GM12891 (cell line): ENCODE measurements around the gene ZDHHC18.

Experiments
- DNase-seq: peaks from one replicate; pipeline ENCODE4 v3.0.0; 2011; ENCODE audit warnings: low spot score; ENCODE audit not compliant: insufficient read length
- FAIRE-seq: peaks from 2 replicates; lab custom pipeline; 2011; peaks lifted over from hg19 to GRCh38; lab: Jason Lieb, UNC
- PAX5 ChIP-seq: IDR thresholded peaks from 2 replicates; pipeline ENCODE4 v1.6.1; 2011; ENCODE audit warnings: low read length, moderate library complexity, mild to moderate bottlenecking; ENCODE audit not compliant: insufficient read depth, severe bottlenecking
- POLR2A ChIP-seq: IDR thresholded peaks from 2 replicates; pipeline ENCODE4 v1.6.1; 2011; ENCODE audit warnings: low read depth, low read length, control low read depth
- POLR2AphosphoS5 ChIP-seq: IDR thresholded peaks from 2 replicates; pipeline ENCODE4 v1.6.1; 2011; ENCODE audit warnings: low read depth, low read length, control low read depth
- POU2F2 ChIP-seq: IDR thresholded peaks from 2 replicates; pipeline ENCODE4 v1.6.1; 2011; ENCODE audit warnings: low read depth, mild to moderate bottlenecking, control low read depth, low read length, moderate library complexity
- SPI1 ChIP-seq: IDR thresholded peaks from 2 replicates; pipeline ENCODE4 v1.6.1; 2011; ENCODE audit warnings: low read depth, low read length, control low read depth
- TAF1 ChIP-seq: IDR thresholded peaks from 2 replicates; pipeline ENCODE4 v1.6.1; 2011; ENCODE audit warnings: low read depth, low read length, control low read depth

ZDHHC18 gene

GRCh38 chr1:26814893-26815292 lies 11.6 kb upstream of the ZDHHC18 start:
- DNase-seq = no peak
- no peak for TF ChIP-seq POLR2AphosphoS5
- TF ChIP-seq PAX5 = no peak
- no peak for TF ChIP-seq POLR2A
- TF ChIP-seq SPI1 = no peak
- TF ChIP-seq POU2F2 = no peak
- TF ChIP-seq TAF1 = no peak
- no peak for FAIRE-seq

- TF ChIP-seq PAX5 (no peak), POLR2A (no peak), SPI1 (peak; percentile 90), TAF1 (no peak), POU2F2 (no peak)
- FAIRE-seq = peak; percentile 90
- DNase-seq = peak; percentile 62
Measured at GRCh38 chr1:26820784-26821269, 5.7 kb upstream of the ZDHHC18 start.

- TF ChIP-seq SPI1 = no peak
- TF ChIP-seq POU2F2 = no peak
- no peak for TF ChIP-seq POLR2A
- no peak for TF ChIP-seq PAX5
- TF ChIP-seq TAF1 = no peak
- no peak for TF ChIP-seq POLR2AphosphoS5
- FAIRE-seq (no peak), DNase-seq (no peak)
Measured at GRCh38 chr1:26822737-26823395, 3.6 kb upstream of the ZDHHC18 start.

GRCh38 chr1:26824731-26825130 lies 1.8 kb upstream of the ZDHHC18 start:
- FAIRE-seq (no peak), DNase-seq (no peak)
- TF ChIP-seq PAX5 (no peak), SPI1 (no peak), POU2F2 (no peak), TAF1 (no peak), POLR2AphosphoS5 (no peak), POLR2A (no peak)

GRCh38 chr1:26827106-26827604 lies 667 bp downstream of the ZDHHC18 start:
- DNase-seq = no peak
- TF ChIP-seq SPI1 (no peak), POLR2A (no peak), TAF1 (no peak), PAX5 (no peak), POLR2AphosphoS5 (no peak), POU2F2 (no peak)
- FAIRE-seq = no peak

- TF ChIP-seq POLR2AphosphoS5 = no peak
- no peak for TF ChIP-seq POU2F2
- no peak for TF ChIP-seq PAX5
- TF ChIP-seq TAF1 = no peak
- no peak for TF ChIP-seq POLR2A
- no peak for TF ChIP-seq SPI1
- no peak for DNase-seq
- no peak for FAIRE-seq
Measured at GRCh38 chr1:26827663-26828062, 1.2 kb downstream of the ZDHHC18 start.

- DNase-seq (no peak), FAIRE-seq (peak; percentile 93)
- TF ChIP-seq SPI1 (peak; percentile 28; the same call in 1 of the 2 replicates), PAX5 (no peak)
Measured at GRCh38 chr1:26828411-26828991, 2.0 kb downstream of the ZDHHC18 start.

GRCh38 chr1:26829184-26829911 lies 2.9 kb downstream of the ZDHHC18 start:
- DNase-seq = no peak
- no peak for FAIRE-seq
- TF ChIP-seq SPI1 = no peak
- no peak for TF ChIP-seq TAF1
- TF ChIP-seq POLR2A = no peak
- TF ChIP-seq POU2F2 = no peak
- TF ChIP-seq PAX5 = no peak

- TF ChIP-seq POLR2AphosphoS5 (no peak), SPI1 (no peak), PAX5 (no peak), POU2F2 (no peak), TAF1 (no peak), POLR2A (no peak)
- no peak for FAIRE-seq
- no peak for DNase-seq
Measured at GRCh38 chr1:26831059-26831458, 4.6 kb downstream of the ZDHHC18 start.
